ENCODE results near the gene PLA2G4B. TPM values are rescaled to one million over a fixed set of nuclear protein-coding genes. Genes with fewer than 3 reads are reported as not detected.

PLA2G4B gene
- total RNA-seq, 4 donors from 2014 or later: 1.8 to 8.7 (median 4.5) TPM

DNA sequence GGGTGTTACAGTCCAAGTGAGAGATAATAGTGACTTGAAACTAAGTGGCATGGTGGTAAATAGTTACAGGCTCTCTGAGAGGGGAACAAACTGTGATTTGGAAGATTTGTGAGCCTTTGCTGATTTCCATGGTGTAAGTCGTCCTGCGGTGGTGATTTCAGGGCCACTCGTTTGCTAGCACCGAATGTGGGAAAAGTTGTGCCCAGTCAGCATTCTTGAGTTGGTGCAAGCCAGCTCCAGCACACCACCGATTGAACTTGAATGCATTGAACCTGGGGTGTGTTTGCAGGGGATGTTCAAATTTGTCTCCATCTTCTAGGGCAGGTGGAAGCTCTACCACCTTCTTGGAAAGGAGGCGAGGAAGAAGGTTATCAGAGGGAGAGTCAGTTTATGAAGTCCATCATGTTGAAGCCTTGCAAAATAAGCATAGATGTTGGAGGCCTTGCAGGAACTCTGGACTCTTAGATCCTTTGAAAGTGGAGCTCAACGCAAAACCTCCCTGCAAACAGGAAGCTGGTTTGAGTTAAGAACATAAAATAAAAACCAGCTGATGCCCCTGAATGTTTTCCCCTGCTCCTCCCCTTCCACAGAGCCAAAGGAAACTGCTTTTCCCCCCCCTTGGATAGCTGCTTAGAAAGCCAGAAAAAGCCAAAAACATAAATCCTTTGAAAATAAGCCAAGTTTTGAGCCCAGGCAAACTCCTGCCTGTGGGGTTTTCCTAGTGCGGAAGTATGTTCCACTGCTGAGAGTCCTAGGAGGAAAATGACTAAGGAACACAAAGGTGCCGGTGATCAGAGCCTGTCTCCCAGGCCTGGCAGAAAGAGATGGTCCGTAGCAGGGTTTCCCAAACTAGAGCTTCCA is 42.4 kb upstream of the PLA2G4B start:
- DNase-seq (ENCODE audit: low spot score in 2 of 2): no peak
- Histone ChIP-seq H3K4me3 (no peak overlapping the region), H3K4me1 (peaks cover 0 to 61% (median 21%) of the 10 kb centered on the region in 4 donors), H3K36me3 (peaks cover 0 to 21% (median 0%) of the 10 kb centered on the region in 3 donors), H3K27ac (peak overlapping the region; percentile 1 to 78 (median 46)), H3K27me3 (no peaks in the 10 kb centered on the region), H3K9me3 (no peaks in the 10 kb centered on the region)
- WGBS, 2 donors: 37 to 47% methylated on average over 10 of the region's 10 CpGs
- no peak for TF ChIP-seq EP300 (IDR thresholded peaks at IDR 0.05)
- TF ChIP-seq, protein P1, sequence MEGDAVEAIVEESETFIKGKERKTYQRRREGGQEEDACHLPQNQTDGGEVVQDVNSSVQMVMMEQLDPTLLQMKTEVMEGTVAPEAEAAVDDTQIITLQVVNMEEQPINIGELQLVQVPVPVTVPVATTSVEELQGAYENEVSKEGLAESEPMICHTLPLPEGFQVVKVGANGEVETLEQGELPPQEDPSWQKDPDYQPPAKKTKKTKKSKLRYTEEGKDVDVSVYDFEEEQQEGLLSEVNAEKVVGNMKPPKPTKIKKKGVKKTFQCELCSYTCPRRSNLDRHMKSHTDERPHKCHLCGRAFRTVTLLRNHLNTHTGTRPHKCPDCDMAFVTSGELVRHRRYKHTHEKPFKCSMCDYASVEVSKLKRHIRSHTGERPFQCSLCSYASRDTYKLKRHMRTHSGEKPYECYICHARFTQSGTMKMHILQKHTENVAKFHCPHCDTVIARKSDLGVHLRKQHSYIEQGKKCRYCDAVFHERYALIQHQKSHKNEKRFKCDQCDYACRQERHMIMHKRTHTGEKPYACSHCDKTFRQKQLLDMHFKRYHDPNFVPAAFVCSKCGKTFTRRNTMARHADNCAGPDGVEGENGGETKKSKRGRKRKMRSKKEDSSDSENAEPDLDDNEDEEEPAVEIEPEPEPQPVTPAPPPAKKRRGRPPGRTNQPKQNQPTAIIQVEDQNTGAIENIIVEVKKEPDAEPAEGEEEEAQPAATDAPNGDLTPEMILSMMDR (IDR thresholded peaks at IDR 0.05): no peak
- no peak for TF ChIP-seq POLR2A (IDR thresholded peaks at IDR 0.05)

DNA sequence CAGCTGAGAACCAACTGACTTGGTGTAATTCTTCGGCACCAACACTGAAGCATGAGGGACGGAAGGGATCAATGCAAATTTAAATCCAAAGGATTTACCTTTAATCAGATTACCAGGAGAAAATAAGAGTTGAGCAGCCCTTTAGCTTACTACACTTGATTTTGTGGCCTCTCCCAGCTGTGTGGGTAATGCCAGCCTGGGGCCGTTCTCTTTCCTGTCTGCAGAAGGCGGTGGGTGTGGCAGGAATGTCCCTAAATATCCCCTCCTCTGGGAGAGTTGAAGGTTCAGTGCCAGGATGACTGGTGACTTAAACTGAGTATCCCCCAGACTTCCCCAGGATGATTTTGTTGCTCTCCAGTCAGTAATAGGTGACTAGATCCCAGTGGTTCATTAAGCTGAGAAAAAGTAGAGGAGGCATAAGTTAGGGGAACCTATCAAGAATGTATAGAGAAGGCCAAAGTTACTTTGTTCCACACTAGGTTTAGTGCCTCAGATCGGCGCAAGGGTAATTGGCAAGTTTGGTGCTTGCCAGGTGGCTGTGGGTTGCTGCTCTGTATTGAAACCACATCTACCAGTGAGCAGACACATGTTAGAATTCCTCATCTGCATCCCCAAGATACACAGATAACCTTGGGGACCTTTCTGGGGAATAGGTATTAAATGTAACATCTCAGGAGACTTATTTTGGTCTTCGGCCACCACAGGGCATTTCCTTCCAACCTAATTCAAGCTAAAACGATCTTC is 41.3 kb upstream of the PLA2G4B start:
- Histone ChIP-seq H3K4me1 (peaks cover 0 to 50% (median 21%) of the 10 kb centered on the region in 4 donors), H3K9me3 (no peaks in the 10 kb centered on the region), H3K27ac (peak overlapping the region in 2 of 4 donors; percentile 58 to 78), H3K4me3 (no peak overlapping the region), H3K36me3 (peaks cover 0 to 28% (median 0%) of the 10 kb centered on the region in 3 donors), H3K27me3 (no peaks in the 10 kb centered on the region)
- TF ChIP-seq POLR2A (IDR thresholded peaks at IDR 0.05) (no peak), EP300 (IDR thresholded peaks at IDR 0.05) (no peak)
- TF ChIP-seq, protein P1 (IDR thresholded peaks at IDR 0.05): no peak
- 76 to 78% methylated on average over 8 of the region's 8 CpGs for whole genome bisulfite sequencing, 2 donors
- DNase-seq (ENCODE audit: low spot score in 2 of 2): no peak

DNA sequence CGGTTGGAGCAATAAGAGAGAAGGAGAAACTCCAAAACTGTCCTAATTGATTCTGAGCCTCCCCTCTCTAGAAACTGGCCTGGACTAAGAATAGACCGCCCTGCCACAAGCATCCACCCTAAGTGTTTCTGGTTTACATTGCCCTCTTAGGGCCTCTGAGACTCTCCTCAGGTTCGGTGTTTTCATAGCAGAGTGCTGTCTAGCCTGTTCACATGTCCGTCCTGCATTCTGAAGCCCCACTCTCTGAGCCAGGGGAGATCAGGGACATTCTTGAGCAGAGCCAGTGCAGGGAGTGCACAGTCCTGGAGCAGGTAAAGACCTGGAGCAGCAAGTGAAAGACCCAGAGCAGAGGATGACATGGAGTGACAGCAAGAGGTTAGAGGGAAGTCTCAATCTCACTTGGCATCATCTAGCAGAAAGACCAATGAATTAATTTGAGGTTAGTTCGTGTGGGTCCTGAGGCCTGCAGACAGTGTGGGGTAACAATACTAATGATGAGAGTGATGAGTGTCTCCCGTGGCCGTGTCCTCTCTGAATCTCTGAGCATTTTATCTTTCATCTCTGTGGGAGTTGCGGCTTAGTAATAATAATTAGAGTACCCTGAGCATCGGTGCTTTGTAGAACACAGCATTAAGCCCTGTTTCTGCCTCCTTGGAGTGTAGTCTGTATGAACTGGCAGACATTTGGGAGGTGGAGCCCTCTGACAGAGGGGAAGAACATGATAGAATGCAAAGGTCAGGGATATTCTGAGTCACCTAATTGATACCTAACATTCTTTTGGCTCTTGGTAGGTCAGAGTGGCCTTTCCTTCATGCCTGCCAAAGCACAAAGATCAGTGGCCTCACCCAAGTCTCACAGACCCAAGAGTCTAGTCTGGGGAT is 39.8 kb upstream of the PLA2G4B start:
- no peak for DNase-seq (ENCODE audit: low spot score in 2 of 2)
- H3K27ac ChIP-seq: peak overlapping the region in 2 of 4 donors; percentile 38 to 55
- H3K9me3 ChIP-seq: no peaks in the 10 kb centered on the region
- TF ChIP-seq, protein P1 (IDR thresholded peaks at IDR 0.05): no peak
- H3K4me1 ChIP-seq: peaks cover 0 to 43% (median 21%) of the 10 kb centered on the region in 4 donors
- peaks cover 0 to 28% (median 0%) of the 10 kb centered on the region in 3 donors for H3K36me3 ChIP-seq
- 82% methylated on average over 9 of the region's 9 CpGs for WGBS, 2 donors
- no peak overlapping the region for H3K4me3 ChIP-seq
- no peaks in the 10 kb centered on the region for H3K27me3 ChIP-seq

DNA sequence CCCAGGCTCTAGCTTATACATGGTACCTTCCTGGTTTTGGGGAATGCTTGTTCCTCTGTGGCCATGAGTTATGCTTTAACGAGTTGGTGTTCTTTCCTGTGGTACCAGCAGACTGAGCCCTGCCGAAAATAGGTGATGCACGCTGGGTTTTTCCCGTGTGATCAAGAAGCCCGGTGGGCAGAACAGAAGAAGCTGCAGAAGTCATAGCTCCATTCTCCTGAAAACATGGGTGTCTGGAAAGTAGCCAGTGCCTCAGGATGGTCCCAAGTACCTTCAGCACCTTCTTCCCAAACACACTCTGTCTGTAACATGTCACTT is 39.2 kb upstream of the PLA2G4B start:
- H3K4me1 ChIP-seq: peaks cover 0 to 48% (median 21%) of the 10 kb centered on the region in 4 donors
- 88 to 93% methylated on average over 5 of the region's 5 CpGs for WGBS, 2 donors
- TF ChIP-seq, protein P1 (IDR thresholded peaks at IDR 0.05): no peak
- TF ChIP-seq EP300 (IDR thresholded peaks at IDR 0.05) (no peak), POLR2A (IDR thresholded peaks at IDR 0.05) (no peak)
- no peaks in the 10 kb centered on the region for H3K9me3 ChIP-seq
- peak overlapping the region in 1 of 4 donors; percentile 55 for H3K27ac ChIP-seq
- DNase-seq (ENCODE audit: low spot score in 2 of 2): no peak
- no peak overlapping the region for H3K4me3 ChIP-seq
- peaks cover 0 to 28% (median 0%) of the 10 kb centered on the region in 3 donors for H3K36me3 ChIP-seq
- no peaks in the 10 kb centered on the region for H3K27me3 ChIP-seq

All from tibial nerve (tissue), 4 donors.